Measurements from ENCODE around the gene CIROP. TPM values are rescaled to one million over a fixed set of nuclear protein-coding genes. Genes with fewer than 3 reads are reported as not detected.

The CIROP gene
- total and polyA plus RNA-seq, 9 donors = not detected

DNA sequence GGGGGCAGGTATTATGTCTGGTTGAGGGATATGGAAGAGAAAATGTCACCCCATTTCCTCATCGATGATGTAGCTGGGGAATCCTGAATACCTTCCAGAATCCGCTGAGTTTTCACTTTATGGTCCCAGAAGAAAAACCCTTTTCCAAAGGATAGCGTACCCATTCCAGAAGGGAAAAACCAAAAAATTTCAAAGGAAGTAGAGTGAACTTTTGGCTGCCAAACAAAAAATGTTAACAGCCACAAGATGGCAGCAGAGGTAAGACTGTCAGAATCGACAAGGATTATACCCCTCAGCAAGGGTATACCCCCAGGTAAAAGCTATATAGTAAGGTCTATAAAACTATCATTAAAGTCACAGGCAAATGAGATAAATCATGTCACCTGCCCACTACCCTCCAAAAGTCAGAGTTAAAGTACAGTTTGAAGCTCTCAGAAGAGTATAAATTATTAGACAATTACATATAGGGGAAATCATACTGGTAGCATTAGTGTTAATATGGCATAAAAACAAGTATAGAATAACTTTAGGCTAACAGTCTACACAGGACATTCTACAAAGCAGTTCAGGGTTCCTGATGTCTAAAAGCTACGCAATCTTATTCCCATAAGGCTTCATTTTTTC is 27.9 kb downstream of the CIROP start:
- Histone ChIP-seq H3K27ac (ENCODE audit: low read length) (no peak overlapping the region), H3K4me1 (ENCODE audit: control insufficient read depth, insufficient read depth, low read length) (peaks cover 6% of the 10 kb centered on the region), H3K36me3 (ENCODE audit: control insufficient read depth, insufficient read depth, low read length) (peaks cover 69% of the 10 kb centered on the region), H3K4me3 (ENCODE audit: low read length) (no peak overlapping the region), H3K27me3 (ENCODE audit: control insufficient read depth, insufficient read depth, low read length) (no peaks in the 10 kb centered on the region), H3K9me3 (replicated peaks; ENCODE audit: control insufficient read depth, low read depth, low read length) (no peaks in the 10 kb centered on the region)
- WGBS (ENCODE audit: insufficient coverage) = no CpG with 5 or more reads among the region's 5 CpGs
- peak; percentile 44 for DNase-seq

DNA sequence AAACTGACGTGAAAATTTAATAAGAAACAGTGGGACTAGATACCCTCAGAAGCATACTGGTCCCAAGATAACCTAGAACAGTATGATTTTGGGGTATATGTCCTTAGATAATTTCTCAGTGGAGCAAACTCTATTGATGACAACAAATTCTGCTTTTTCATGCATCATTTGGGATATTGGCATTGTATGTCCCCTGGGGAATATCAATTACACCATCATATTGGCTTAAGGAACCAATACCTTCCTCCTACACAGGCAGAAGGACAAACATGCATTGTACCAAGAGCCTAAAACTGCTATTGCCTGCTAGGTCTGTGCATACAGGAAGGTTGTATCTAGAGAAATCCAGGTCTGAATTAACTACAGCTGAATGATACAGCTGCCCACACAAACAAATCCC is 29.9 kb downstream of the CIROP start:
- DNase-seq = no peak
- Histone ChIP-seq H3K27ac (ENCODE audit: low read length) (no peak overlapping the region), H3K4me1 (ENCODE audit: control insufficient read depth, insufficient read depth, low read length) (peaks cover 18% of the 10 kb centered on the region), H3K4me3 (ENCODE audit: low read length) (no peak overlapping the region), H3K9me3 (replicated peaks; ENCODE audit: control insufficient read depth, low read depth, low read length) (no peaks in the 10 kb centered on the region), H3K36me3 (ENCODE audit: control insufficient read depth, insufficient read depth, low read length) (peaks cover 57% of the 10 kb centered on the region), H3K27me3 (ENCODE audit: control insufficient read depth, insufficient read depth, low read length) (no peaks in the 10 kb centered on the region)
- WGBS (ENCODE audit: insufficient coverage) = no CpG with 5 or more reads among the region's 1 CpG

DNA sequence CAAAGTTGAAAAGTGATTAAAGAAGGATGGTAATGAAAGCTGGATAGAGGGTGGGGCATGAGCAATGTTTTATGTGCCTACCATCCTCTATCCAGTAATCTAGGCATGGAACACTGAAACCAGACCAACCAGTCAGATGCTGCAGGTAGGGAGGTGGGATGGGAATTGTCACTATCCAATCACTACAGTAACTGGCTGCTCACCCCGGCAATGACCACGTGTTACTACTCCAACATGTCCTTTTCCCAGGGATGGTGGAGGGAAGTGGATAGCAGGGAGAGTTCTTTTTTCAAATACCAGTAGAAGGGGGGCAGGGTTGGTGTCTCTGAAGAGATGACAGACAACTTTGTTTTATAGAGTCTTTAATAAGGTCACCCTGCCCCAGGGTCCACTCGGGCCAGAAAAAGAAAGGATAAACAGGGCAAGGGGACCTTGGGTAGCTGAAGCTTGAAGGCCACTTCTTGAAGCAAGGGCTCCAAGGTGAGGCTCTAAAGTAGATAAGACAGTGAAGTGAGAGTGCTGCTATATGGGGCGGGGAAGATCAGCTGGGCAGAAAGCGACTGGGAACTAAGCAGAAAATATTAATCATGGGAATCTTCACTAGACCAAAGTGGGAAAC is 32.8 kb downstream of the CIROP start:
- Histone ChIP-seq H3K4me3 (ENCODE audit: low read length) (peak overlapping the region; percentile 74), H3K36me3 (ENCODE audit: control insufficient read depth, insufficient read depth, low read length) (peaks cover 59% of the 10 kb centered on the region), H3K27me3 (ENCODE audit: control insufficient read depth, insufficient read depth, low read length) (no peaks in the 10 kb centered on the region), H3K4me1 (ENCODE audit: control insufficient read depth, insufficient read depth, low read length) (peaks cover 26% of the 10 kb centered on the region), H3K27ac (ENCODE audit: low read length) (peak overlapping the region; percentile 73), H3K9me3 (replicated peaks; ENCODE audit: control insufficient read depth, low read depth, low read length) (no peaks in the 10 kb centered on the region)
- WGBS (ENCODE audit: insufficient coverage) = 77% methylated on average over 3 of the region's 5 CpGs
- DNase-seq = no peak

DNA sequence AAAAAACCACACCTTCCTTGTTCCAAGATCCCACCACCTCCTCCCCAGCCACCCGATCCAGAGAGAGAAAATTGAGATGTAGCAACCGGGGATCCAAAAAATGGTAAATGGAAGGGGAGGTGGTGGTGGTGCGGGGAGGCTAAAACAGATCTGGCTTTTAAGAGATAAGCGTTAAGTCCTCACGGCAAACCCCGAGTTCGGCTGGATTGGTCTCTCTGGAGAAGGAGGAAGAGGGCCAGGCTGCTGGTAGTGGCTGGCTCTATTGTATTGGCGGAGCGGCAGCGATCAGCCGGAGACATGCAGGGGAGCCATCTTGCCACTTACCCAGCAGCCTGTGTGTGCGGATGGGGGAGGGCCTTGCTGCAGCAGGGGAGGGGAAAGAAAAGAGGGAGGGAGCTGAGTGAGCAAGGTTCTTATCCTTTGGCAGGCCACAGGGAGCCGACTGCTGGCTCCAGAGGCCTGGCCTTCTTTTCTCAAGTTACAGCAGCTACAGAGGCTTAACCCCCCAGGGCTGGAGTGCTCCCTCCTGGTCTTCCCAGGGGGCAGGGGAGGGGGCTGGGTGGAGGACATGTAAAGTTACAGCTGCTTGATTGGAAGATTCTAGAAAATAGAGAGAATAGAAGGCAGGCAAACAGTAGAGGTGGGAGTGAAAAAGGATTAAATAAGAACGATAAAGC is 33.4 kb downstream of the CIROP start:
- Histone ChIP-seq H3K36me3 (ENCODE audit: control insufficient read depth, insufficient read depth, low read length) (peaks cover 57% of the 10 kb centered on the region), H3K9me3 (replicated peaks; ENCODE audit: control insufficient read depth, low read depth, low read length) (no peaks in the 10 kb centered on the region), H3K4me1 (ENCODE audit: control insufficient read depth, insufficient read depth, low read length) (peaks cover 26% of the 10 kb centered on the region), H3K4me3 (ENCODE audit: low read length) (peak overlapping the region; percentile 74), H3K27ac (ENCODE audit: low read length) (peak overlapping the region; percentile 90), H3K27me3 (ENCODE audit: control insufficient read depth, insufficient read depth, low read length) (no peaks in the 10 kb centered on the region)
- 1% methylated on average over 10 of the region's 14 CpGs for WGBS (ENCODE audit: insufficient coverage)
- peak; percentile 96 for DNase-seq

DNA sequence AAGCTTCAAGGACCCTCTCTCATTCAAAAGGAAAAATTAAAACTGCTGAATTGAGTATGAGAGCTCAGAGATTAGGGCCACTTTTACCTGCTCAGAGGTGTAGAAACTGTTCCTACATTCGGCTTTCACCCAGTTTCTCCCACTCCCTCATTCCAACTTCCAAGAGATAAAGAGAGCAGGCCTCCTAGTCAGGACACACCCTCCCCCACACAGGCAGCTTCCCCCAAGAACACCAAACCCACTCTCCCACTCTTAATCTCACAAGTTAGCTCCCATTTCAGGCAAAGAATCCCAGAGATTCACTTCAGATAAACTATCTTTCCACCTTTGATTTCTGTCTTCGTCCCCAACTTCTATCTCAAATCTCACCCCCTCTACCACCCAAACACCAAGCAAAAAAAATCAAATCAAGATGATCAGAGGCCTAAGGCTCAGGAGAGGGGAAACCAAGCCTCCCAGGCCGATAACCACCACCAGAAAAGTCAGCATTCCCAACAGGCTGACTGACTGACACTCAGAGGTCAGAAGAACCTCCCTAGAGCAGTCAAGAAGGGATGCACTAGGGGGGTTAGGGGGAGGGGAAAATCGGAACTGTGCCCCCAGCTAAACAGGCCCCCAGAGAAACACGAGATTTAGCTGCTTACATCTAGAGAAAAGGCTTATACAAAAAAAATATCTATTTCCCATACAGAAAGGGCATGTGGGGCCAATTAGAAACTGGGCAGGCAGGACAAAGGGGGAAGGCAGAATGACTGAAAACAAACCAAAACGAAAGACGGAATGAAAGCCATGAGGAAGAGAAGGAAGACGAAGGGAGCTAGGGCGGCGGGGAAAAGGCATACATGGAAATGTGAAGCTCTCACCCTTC is 34.3 kb downstream of the CIROP start:
- Histone ChIP-seq H3K27ac (ENCODE audit: low read length) (peak overlapping the region; percentile 90), H3K9me3 (replicated peaks; ENCODE audit: control insufficient read depth, low read depth, low read length) (no peaks in the 10 kb centered on the region), H3K4me3 (ENCODE audit: low read length) (peak overlapping the region; percentile 74), H3K36me3 (ENCODE audit: control insufficient read depth, insufficient read depth, low read length) (peaks cover 58% of the 10 kb centered on the region), H3K4me1 (ENCODE audit: control insufficient read depth, insufficient read depth, low read length) (peaks cover 26% of the 10 kb centered on the region), H3K27me3 (ENCODE audit: control insufficient read depth, insufficient read depth, low read length) (no peaks in the 10 kb centered on the region)
- WGBS (ENCODE audit: insufficient coverage) = 15% methylated on average over 4 of the region's 10 CpGs
- DNase-seq = no peak

DNA sequence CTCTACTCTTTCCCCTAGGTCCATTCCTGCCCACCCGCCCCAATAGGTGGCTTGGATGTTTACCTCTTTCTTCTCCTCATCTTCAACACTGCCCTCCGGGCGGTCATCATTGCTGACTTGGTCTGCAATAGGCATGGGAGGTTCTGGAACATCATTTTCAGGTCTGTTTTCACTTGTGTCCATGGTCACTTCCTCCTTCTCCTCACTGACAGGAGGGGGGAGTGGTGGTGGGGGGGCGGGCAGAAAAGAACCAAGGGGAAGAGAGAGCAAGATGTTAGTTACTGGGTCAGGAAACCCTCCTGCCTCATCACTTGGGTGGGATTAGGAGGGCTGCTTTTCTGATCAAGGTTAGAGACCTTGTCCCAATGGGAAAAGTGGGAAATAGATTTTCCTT is 35.4 kb downstream of the CIROP start:
- peaks cover 26% of the 10 kb centered on the region for H3K4me1 ChIP-seq (ENCODE audit: control insufficient read depth, insufficient read depth, low read length)
- H3K36me3 ChIP-seq (ENCODE audit: control insufficient read depth, insufficient read depth, low read length) = peaks cover 60% of the 10 kb centered on the region
- H3K27ac ChIP-seq (ENCODE audit: low read length) = peak overlapping the region; percentile 6
- no peak for DNase-seq
- no peak overlapping the region for H3K4me3 ChIP-seq (ENCODE audit: low read length)
- no peaks in the 10 kb centered on the region for H3K27me3 ChIP-seq (ENCODE audit: control insufficient read depth, insufficient read depth, low read length)
- 90% methylated on average over 2 of the region's 4 CpGs for WGBS (ENCODE audit: insufficient coverage)
- no peaks in the 10 kb centered on the region for H3K9me3 ChIP-seq (replicated peaks; ENCODE audit: control insufficient read depth, low read depth, low read length)

DNA sequence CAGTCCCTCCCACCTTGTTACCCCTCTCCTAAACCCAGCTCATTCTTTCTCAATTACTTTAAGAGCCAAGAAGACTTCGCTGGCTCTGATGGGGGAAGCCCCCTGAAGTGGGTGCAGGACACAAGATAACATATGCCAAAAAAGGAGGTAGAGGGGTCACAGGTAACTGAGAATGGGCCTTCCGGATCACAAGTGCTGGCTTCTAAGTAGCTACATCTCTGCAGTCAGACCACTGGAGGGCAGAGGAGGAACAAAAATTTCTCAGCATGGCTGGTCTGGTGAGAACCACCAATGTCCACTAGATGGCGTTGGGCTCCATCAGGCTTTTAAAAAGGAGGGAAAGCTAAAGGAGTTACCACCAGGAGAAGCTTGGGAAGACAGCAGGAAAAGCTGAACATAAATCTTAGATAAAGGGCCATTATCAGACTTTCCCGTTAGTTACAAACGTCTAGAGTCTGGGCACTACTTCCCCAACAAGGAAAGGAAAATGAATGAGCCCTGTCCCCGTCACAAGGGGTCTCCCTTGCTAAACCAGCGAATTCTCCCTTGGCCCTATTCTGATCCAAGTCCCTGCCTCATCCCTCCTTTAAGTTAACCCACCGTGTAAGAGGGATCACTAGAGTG is 35.9 kb downstream of the CIROP start:
- WGBS (ENCODE audit: insufficient coverage) = 22% methylated on average over 6 of the region's 8 CpGs
- Histone ChIP-seq H3K4me3 (ENCODE audit: low read length) (no peak overlapping the region), H3K36me3 (ENCODE audit: control insufficient read depth, insufficient read depth, low read length) (peaks cover 62% of the 10 kb centered on the region), H3K27me3 (ENCODE audit: control insufficient read depth, insufficient read depth, low read length) (no peaks in the 10 kb centered on the region), H3K9me3 (replicated peaks; ENCODE audit: control insufficient read depth, low read depth, low read length) (no peaks in the 10 kb centered on the region), H3K27ac (ENCODE audit: low read length) (peak overlapping the region; percentile 6), H3K4me1 (ENCODE audit: control insufficient read depth, insufficient read depth, low read length) (peaks cover 26% of the 10 kb centered on the region)
- peak; percentile 94 for DNase-seq

DNA sequence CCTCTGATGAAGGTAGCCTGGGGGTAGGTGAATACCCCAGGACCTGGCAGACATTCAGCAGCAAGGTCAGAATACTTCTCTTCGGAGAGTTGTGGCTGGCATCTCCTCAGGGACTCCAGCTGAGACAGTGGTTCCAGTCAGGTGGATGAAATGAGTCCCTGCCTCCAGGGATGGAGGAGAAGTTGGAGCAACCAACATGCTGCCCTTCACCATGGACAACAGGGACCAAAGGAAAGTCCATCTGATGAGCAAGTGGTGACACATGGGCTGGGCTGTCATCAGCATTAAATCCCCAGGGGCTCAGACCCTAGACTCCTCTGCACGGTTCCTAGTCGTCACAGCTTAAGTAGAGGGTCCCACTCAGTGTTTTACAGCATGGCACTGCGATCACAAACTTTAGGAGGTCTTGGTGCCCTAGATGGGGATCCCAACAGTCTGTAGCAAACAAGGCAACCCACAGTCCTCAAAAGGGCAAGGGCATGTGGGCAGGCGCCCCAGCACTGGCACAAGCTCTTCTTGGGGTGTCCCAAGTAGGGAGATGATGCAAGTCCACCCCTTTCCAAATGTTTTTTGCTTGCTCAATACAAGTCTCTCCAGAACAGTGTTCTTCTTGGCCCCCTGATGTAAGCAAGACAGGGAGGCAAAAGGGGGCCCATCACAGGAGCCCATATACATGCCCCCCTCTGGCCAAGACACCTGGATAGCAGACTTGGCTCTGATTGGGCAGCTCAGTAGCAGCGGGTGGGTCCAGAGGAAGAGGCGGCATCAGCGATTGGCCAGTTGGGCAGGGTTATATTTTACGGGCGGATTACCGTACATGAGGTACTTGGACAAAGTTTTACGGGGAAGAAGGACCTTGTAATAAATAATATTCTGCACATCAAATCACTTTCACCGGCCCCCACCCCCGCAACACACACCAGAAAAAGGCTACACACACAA is 36.7 kb downstream of the CIROP start:
- no peak overlapping the region for H3K27ac ChIP-seq (ENCODE audit: low read length)
- no peak overlapping the region for H3K4me3 ChIP-seq (ENCODE audit: low read length)
- H3K9me3 ChIP-seq (replicated peaks; ENCODE audit: control insufficient read depth, low read depth, low read length) = no peaks in the 10 kb centered on the region
- WGBS (ENCODE audit: insufficient coverage) = 83% methylated on average over 6 of the region's 14 CpGs
- H3K27me3 ChIP-seq (ENCODE audit: control insufficient read depth, insufficient read depth, low read length) = no peaks in the 10 kb centered on the region
- H3K36me3 ChIP-seq (ENCODE audit: control insufficient read depth, insufficient read depth, low read length) = peaks cover 68% of the 10 kb centered on the region
- H3K4me1 ChIP-seq (ENCODE audit: control insufficient read depth, insufficient read depth, low read length) = peaks cover 26% of the 10 kb centered on the region
- DNase-seq = no peak
